DMS153 treated with DMSO at 0.1 percent for 48 hours (cell line): ENCODE measurements around the gene OXA1L.
"Not testable (repeated sequence)": the region's sequence is repeated elsewhere in the genome, so short reads cannot be mapped to it uniquely, and the experiment has no call there.

Experiments used
- DNase-seq: peaks from one replicate; lab custom pipeline; 2025; ENCODE audit not compliant: unreplicated experiment; lab: John Stamatoyannopoulos, UW

Gene OXA1L

DNA sequence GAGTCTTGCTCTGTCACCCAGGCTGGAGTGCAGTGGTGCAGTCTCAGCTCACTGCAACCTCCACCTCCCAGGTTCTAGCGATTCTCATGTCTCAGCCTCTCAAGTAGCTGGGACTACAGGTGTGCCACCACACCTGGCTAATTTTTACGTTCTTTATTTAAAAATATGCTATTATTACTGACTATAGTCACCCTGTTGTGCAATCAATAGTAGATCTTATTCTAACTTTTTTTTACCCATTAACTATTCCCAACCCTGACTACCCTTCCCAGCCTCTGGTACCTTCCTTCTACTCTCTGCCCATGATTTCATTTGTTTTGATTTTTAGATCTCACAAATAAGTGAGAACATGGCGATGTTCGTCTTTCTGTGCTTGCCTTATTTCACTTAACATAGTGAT lies 2.5 kb downstream of the OXA1L start:
- no peak for DNase-seq

DNA sequence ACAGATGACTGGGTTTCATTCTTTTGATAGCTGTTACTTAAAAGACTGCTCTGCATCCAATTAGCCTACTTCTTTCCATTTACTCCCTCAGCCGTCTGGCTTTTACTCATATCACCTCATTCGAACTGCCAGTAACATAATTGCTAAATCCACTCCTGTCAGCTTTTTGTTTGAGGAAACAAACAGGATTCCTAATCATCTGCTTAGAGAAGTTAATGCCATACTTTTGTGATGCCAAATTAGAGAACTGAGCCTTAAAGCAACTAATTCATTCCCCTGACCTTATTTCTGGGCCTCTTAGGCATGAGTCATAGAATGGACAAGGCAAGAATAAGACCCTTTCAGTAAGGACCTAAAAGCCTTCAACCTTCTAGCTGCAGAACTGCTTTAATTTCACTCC lies 2.9 kb downstream of the OXA1L start:
- DNase-seq, result no peak

DNA sequence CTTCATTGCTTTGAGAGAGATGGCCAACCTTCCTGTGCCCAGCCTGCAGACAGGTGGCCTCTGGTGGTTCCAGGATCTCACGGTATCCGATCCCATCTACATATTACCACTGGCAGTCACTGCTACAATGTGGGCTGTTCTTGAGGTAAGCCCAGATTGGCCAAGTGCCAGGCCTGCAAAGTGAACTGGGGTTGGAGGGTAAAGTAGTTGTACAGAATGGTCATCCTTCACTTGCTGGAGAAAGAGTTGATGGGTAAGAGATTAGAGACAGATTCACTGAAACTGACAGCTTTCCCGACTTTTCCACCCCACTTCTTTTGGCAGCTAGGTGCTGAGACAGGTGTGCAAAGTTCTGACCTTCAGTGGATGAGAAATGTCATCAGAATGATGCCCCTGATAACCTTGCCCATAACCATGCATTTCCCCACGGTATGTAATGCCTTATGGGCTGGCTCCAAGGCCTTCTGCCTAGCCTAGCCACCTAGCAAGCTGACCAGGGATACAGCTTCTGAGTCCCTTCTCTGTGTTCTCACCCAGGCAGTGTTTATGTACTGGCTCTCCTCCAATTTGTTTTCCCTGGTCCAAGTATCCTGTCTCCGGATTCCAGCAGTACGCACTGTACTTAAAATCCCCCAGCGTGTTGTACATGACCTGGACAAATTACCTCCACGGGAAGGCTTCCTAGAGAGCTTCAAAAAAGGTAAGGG lies 4.1 kb downstream of the OXA1L start:
- no peak for DNase-seq

GRCh38 chr14:22772725-22773124 lies 6.2 kb downstream of the OXA1L start:
- DNase-seq, result no peak

DNA sequence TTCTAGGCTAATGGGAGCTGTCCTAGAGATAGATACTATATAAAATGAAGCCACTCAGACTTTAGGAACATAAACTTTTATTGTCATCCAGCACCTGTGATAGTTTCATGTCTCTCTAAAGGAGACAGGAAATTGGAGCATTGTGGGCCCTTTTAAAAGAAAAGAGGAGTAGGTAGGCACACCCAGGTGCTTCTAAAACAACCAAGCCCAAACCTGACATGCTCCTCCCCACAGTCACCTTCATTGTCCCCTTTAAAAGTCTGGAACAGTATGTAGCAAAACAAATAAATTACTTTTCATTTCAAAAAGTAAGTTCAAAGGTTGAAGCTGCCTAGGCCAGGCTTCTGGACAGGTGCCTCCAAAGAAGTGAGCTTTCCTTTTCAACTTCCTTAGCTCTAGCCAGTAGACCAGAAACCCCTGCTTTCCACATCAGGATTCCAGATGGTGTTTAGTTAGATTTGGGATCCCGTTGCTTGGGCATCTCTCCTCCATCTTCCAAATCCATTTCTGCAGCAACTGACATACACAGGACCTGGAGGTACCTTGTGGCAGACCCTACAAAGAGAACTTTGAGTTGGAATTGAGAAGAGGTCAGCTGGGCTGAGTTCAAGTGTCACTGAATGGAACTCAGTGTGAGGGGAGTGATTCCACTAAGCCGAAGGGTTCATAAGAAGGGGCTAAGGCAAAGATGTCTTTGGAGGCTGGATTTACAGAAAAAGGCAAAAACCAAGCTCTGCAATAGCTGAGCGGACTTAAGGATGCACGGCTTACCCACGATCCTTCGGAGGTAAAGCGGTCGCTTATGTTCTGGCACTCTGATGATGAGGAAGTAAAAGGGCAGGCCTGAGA lies 6.9 kb downstream of the OXA1L start:
- no peak for DNase-seq

DNA sequence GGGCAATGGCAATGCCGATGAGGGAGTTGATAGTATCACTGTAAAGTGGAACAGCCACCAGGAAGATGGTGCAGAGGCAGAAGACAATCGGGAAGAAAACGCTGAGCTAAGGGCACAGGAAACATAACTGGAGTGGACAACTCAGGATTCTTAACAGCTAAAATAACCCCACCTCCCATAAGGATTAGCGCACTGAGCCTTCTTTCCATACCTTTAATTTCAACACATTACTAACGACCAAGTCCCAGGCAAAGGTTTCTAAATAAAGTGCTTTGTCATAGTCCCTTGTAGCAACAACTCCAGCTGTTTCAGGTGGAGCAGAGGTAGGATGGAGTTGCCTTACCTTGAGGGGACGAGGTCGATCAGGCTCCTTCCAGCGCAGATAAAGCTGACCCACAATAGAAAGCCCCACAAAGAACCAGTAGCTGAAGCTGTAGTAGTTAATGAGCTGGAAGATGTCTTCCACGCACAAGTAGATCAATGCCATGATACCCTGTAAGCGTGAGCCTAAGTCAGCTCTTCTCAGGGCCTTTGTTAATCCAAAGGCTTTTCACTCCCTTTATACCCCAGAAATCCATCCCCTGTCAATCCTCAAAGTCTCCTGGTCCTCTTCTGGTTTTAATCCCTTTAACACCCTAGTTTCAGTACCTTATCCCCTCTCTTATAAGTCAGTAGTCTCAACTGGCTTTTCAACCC lies 7.7 kb downstream of the OXA1L start:
- DNase-seq, result no peak

- no peak for DNase-seq
Measured at GRCh38 chr14:22776215-22776614, 9.7 kb downstream of the OXA1L start.

DNA sequence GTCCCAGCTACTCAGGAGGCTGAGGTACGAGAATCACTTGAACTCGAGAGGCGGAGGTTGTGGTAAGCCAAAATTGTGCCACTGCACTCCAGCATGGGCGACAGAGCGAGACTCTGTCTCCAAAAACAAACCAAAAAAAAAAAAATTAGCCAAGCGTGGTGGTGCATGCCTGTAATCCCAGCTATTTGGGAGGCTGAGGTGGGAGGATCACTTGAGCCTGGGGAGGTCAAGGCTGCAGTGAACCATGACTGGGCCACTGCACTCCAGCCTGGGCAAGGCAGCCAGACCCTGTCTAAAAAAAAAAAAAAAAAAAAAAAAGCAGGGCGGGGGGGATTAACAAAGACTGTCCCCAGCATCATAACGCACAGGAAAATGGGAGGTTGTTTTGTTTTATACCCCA lies 10.4 kb downstream of the OXA1L start:
- not testable (repeated sequence) for DNase-seq

GRCh38 chr14:22778084-22778483 lies 11.6 kb downstream of the OXA1L start:
- DNase-seq, result no peak

- no peak for DNase-seq
Measured at GRCh38 chr14:22780105-22780679, 13.7 kb downstream of the OXA1L start.

DNA sequence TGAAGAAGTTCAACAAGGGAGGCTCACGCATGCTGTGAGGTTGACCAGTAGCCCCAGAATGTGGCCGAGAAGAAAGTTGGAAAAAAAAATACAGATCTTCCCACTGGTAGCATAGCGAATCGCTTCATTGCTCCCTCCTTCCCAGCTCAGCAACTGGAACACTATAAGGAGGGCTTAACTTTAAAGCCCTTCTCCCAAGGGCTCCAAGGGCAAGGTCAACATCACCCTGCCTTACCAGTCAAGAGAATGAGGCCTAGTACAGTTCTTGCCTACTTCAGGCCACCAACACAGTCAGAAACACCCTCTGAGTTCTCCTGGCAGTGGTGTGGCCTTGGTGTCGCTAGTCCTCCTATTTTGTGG lies 14.4 kb downstream of the OXA1L start:
- DNase-seq, result no peak

DNA sequence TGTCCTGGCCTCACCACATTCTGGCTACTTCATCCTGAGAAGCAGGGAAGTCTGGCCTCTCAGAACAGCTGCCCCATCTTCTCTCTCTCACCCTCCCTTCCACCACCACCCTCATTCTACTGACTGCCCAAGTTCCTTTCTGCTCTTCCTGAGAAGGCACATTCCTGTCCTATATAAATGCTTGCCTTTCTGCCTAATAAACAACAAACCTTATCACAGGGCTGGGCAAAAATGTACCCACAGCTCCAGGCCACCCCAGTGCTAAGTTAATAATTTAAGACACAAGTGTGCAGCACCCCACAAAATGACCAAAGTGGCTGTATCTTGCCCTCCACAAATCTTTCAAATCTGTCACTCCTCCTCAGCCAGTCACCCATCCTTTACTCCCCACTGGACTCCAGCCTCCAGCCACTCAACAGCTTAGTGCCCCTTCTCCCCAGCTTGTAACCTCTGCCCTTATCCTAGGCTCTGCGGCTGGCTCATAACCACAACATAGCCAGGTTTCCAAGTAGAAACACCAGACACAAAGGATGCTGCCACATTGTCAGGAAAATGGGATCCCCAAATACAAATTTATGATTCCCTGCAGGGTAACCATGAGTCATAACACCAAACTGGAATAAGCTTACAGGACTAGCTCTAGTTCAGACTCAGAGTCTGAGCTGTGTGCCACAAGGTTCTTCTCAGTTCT lies 15.0 kb downstream of the OXA1L start:
- DNase-seq, result no peak

DNA sequence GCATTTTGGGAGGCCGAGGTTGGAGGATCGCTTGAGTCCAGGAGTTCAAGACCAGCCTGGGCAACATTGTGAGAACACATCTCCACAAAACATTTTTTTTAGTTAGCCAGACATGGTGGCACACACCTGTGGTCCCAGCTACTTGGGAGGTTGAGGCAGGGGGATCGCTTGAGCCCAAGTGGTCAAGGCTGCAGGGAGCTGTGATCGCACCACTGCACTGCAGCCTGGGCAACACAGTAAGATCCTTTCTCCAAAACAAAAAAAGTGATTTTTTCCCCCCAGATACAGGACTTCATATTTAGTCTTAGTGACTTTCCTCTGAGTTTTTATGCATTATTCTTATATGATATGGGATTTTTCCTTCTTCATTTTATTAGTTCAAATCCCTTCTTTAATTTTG lies 20.2 kb downstream of the OXA1L start:
- DNase-seq, result no peak

- no peak for DNase-seq
Measured at GRCh38 chr14:22791301-22791700, 24.8 kb downstream of the OXA1L start.

GRCh38 chr14:22792158-22792557 lies 25.7 kb downstream of the OXA1L start:
- no peak for DNase-seq

DNA sequence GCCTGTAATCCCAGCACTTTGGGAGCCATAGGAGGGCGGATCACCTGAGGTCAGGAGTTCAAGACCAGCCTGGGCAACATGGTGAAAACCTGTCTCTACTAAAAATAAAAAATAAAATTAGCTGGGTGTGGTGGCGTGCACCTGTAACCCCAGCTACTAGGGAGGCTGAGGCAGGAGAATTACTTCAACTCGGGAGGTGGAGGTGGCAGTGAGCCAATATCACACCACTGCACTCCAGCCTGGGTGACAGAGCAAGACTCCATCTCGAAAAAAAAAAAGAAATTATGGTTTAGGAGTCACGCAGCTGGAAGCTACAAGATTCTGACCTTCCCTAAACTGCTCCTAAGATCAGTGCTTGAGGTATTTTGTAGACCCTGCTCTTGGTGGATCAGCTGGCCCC lies 27.1 kb downstream of the OXA1L start:
- DNase-seq, result not testable (repeated sequence)

GRCh38 chr14:22793976-22794375 lies 27.5 kb downstream of the OXA1L start:
- DNase-seq, result no peak

GRCh38 chr14:22794551-22794951 lies 28.1 kb downstream of the OXA1L start:
- no peak for DNase-seq

- DNase-seq, result no peak
Measured at GRCh38 chr14:22796087-22796707, 29.7 kb downstream of the OXA1L start.

DNA sequence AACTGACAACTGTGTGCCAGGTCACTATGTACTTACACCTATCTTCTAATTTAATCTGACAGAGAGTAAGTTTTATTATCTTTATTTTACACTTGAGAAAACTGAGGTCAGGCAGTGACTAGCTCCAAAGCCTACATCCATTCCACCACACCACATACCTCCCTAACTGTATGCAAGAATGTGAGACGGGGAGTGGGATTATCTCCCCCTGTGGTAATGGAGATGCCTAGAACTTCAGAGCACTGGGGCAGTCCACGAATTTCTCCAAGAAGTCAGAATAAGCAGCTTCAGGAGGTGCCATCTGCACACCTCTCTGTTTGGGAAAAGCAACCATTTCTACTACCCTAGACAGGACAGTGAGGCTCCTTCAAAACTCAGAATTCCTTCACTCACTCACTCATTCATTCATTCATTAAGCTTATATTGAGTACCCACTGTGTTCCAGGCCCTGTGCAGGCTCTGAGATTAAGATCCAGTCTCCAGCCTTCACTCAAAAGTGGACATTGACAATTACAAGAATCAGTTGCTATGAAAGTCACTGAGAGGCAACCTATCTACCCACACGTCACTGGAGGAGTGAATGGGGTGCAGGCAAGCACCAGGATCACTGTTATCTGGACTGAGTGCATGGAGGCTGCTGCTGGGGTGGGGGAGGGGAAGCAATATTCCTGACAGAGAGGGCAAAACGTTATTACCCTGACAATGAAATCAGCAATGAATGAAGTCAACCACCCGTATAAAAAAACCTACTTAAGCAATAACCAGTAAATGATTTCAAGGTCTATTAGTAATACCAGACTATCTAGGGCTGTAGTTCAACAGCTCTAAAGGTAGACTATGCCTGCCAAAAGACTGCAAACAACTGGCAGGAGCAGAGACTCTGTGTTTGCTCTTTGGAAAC lies 30.8 kb downstream of the OXA1L start:
- DNase-seq, result no peak
